Brain pericyte (primary cell): ENCODE data around the gene CAPS.
"Not testable (repeated sequence)": the region's sequence is repeated elsewhere in the genome, so short reads cannot be mapped to it uniquely, and the experiment has no call there.

Experiments
- DNase-seq: peaks from one replicate; pipeline ENCODE4 v3.0.0-alpha.2; 2012; ENCODE audit warnings: low read depth, low spot score

Gene CAPS

GRCh38 chr19:5955636-5955935 is 41.5 kb downstream of the CAPS start:
- no peak for DNase-seq

GRCh38 chr19:5956323-5956722 is 42.3 kb downstream of the CAPS start:
- DNase-seq = no peak

GRCh38 chr19:5956728-5957127 is 42.7 kb downstream of the CAPS start:
- no peak for DNase-seq

GRCh38 chr19:5957170-5957569 is 43.1 kb downstream of the CAPS start:
- DNase-seq = no peak

GRCh38 chr19:5958074-5958850 is 44.2 kb downstream of the CAPS start:
- DNase-seq = no peak

GRCh38 chr19:5958851-5959122 is 44.7 kb downstream of the CAPS start:
- no peak for DNase-seq

- DNase-seq = no peak
These were observed 45.4 kb downstream of the CAPS start for GRCh38 chr19:5959260-5960004.

- no peak for DNase-seq
These were observed 46.2 kb downstream of the CAPS start for GRCh38 chr19:5960005-5961001.

- not testable (repeated sequence) for DNase-seq
These were observed 47.6 kb downstream of the CAPS start for GRCh38 chr19:5961641-5961968.

- peak; percentile 94 for DNase-seq
These were observed 48.2 kb downstream of the CAPS start for GRCh38 chr19:5961969-5962945.

GRCh38 chr19:5963259-5963658 is 49.2 kb downstream of the CAPS start:
- not testable (repeated sequence) for DNase-seq

GRCh38 chr19:5963855-5964254 is 49.8 kb downstream of the CAPS start:
- no peak for DNase-seq

- no peak for DNase-seq
These were observed 50.9 kb downstream of the CAPS start for GRCh38 chr19:5964816-5965565.
